SK-N-SH treated with all-trans-retinoic acid at 6 μM for 48 hours (cell line): Measurements from ENCODE around the gene CARD10.

ENCODE experiments used
- ATAC-seq: fragments of 200-7000 bp; cut with Tn5 transposase; 3 replicates; pipeline ENCODE4 v1.9.1; 2020; ENCODE audit warnings: mild to moderate bottlenecking, moderate library complexity
- ARNTL ChIP-seq: fragments of 450-650 bp; formaldehyde crosslinking; IDR thresholded peaks from 2 replicates; pipeline ENCODE4 v1.5.0; 2020; ENCODE audit warnings: low read depth, mild to moderate bottlenecking, moderate library complexity, borderline replicate concordance
- BACH2 ChIP-seq: fragments of 250-450 bp; sonication (Bioruptor Pico); IDR thresholded peaks from 2 replicates; pipeline ENCODE4 v1.9.0; 2021; ENCODE audit warnings: mild to moderate bottlenecking, borderline replicate concordance
- CREB5 ChIP-seq: fragments of 250-450 bp; sonication (Bioruptor Pico); IDR thresholded peaks from 2 replicates; pipeline ENCODE4 v1.5.1; 2020; ENCODE audit warnings: low read depth, mild to moderate bottlenecking, moderate library complexity
- CSDC2 ChIP-seq: fragments of 250-450 bp; sonication (Bioruptor Pico); IDR thresholded peaks from 2 replicates; pipeline ENCODE4 v1.5.0; 2020; ENCODE audit warnings: mild to moderate bottlenecking, moderate library complexity
- CSRNP3 ChIP-seq: fragments of 250-450 bp; sonication (Bioruptor Pico); IDR thresholded peaks from 2 replicates; pipeline ENCODE4 v1.5.1; 2021; ENCODE audit warnings: mild to moderate bottlenecking, moderate library complexity
- ESRRG ChIP-seq: fragments of 250-450 bp; sonication (Bioruptor Pico); IDR thresholded peaks from 2 replicates; pipeline ENCODE4 v1.6.1; 2021; ENCODE audit warnings: mild to moderate bottlenecking
- GLIS3 ChIP-seq: fragments of 250-450 bp; sonication (Bioruptor Pico); IDR thresholded peaks from 2 replicates; pipeline ENCODE4 v1.5.0; 2020; ENCODE audit warnings: mild to moderate bottlenecking, moderate library complexity
- ISL1 ChIP-seq: fragments of 250-450 bp; sonication (Bioruptor Pico); IDR thresholded peaks from 2 replicates; pipeline ENCODE4 v2.1.2; 2022; ENCODE audit warnings: mild to moderate bottlenecking, moderate library complexity
- OSR1 ChIP-seq: fragments of 250-450 bp; sonication (Bioruptor Pico); IDR thresholded peaks from 2 replicates; pipeline ENCODE4 v1.8.0; 2022; ENCODE audit warnings: moderate library complexity, mild to moderate bottlenecking, inconsistent platforms
- PATZ1 ChIP-seq: fragments of 250-450 bp; sonication (Bioruptor Pico); IDR thresholded peaks from 2 replicates; pipeline ENCODE4 v1.8.0; 2020; ENCODE audit warnings: mild to moderate bottlenecking, moderate library complexity, borderline replicate concordance
- POU6F1 ChIP-seq: fragments of 250-450 bp; sonication (Bioruptor Pico); IDR thresholded peaks from 2 replicates; pipeline ENCODE4 v1.8.0; 2021; ENCODE audit warnings: low read depth, mild to moderate bottlenecking, moderate library complexity, borderline replicate concordance
- PPARA ChIP-seq: fragments of 250-450 bp; sonication (Bioruptor Pico); IDR thresholded peaks from 2 replicates; pipeline ENCODE4 v1.5.0; 2020; ENCODE audit warnings: mild to moderate bottlenecking, borderline replicate concordance
- SNAI2 ChIP-seq: fragments of 250-450 bp; sonication (Bioruptor Pico); IDR thresholded peaks from 2 replicates; pipeline ENCODE4 v1.5.0; 2020; ENCODE audit warnings: mild to moderate bottlenecking, moderate library complexity
- TCF4 ChIP-seq: fragments of 250-450 bp; sonication (Bioruptor Pico); IDR thresholded peaks from 2 replicates; pipeline ENCODE4 v1.8.0; 2021; ENCODE audit warnings: mild to moderate bottlenecking, moderate library complexity, borderline replicate concordance
- TOX ChIP-seq: fragments of 250-450 bp; sonication (Bioruptor Pico); IDR thresholded peaks from 2 replicates; pipeline ENCODE4 v1.8.0; 2021; ENCODE audit warnings: mild to moderate bottlenecking, moderate library complexity, borderline replicate concordance
- ZC3H10 ChIP-seq: fragments of 250-450 bp; sonication (Bioruptor Pico); IDR thresholded peaks from 2 replicates; pipeline ENCODE4 v1.5.1; 2021; ENCODE audit warnings: mild to moderate bottlenecking, moderate library complexity
- ZFP3 ChIP-seq: fragments of 250-450 bp; sonication (Bioruptor Pico); IDR thresholded peaks from 2 replicates; pipeline ENCODE4 v1.5.0; 2020; ENCODE audit warnings: mild to moderate bottlenecking, moderate library complexity
- ZFP30 ChIP-seq: fragments of 450-650 bp; formaldehyde crosslinking; IDR thresholded peaks from 2 replicates; pipeline ENCODE4 v1.5.0; 2022; ENCODE audit warnings: mild to moderate bottlenecking, moderate library complexity
- ZNF565 ChIP-seq: fragments of 450-650 bp; formaldehyde crosslinking; conservative IDR thresholded peaks from 2 replicates; pipeline ENCODE4 v1.5.0; 2020; ENCODE audit warnings: low read depth, mild to moderate bottlenecking, moderate library complexity
- ZNF70 ChIP-seq: fragments of 450-650 bp; formaldehyde crosslinking; IDR thresholded peaks from 2 replicates; pipeline ENCODE4 v1.5.0; 2020; ENCODE audit warnings: mild to moderate bottlenecking, moderate library complexity

CARD10 gene

GRCh38 chr22:37503850-37504249 lies 15.4 kb downstream of the CARD10 start (continued):
- no peak for TF ChIP-seq POU6F1
- TF ChIP-seq ZC3H10 (CRISPR knock-in tag), result no peak
- no peak for TF ChIP-seq TCF4 (CRISPR knock-in tag)
- TF ChIP-seq CSDC2 (CRISPR knock-in tag), result no peak

GRCh38 chr22:37503183-37503683 lies 16.0 kb downstream of the CARD10 start:
- TF ChIP-seq ZNF565 (CRISPR knock-in tag) (no peak), PATZ1 (CRISPR knock-in tag) (no peak), TCF4 (CRISPR knock-in tag) (no peak), ZNF70 (no peak), CREB5 (no peak), TOX (CRISPR knock-in tag) (no peak), ZC3H10 (CRISPR knock-in tag) (no peak), ZFP30 (CRISPR knock-in tag) (no peak), ESRRG (CRISPR knock-in tag) (no peak), CSRNP3 (CRISPR knock-in tag) (no peak), ARNTL (CRISPR knock-in tag) (no peak), ISL1 (CRISPR knock-in tag) (no peak)
- ATAC-seq, result no peak

GRCh38 chr22:37502342-37503182 lies 16.7 kb downstream of the CARD10 start:
- TF ChIP-seq GLIS3 (CRISPR knock-in tag) (no peak), TOX (CRISPR knock-in tag) (no peak), BACH2 (CRISPR knock-in tag) (no peak), PPARA (CRISPR knock-in tag) (no peak), CSDC2 (CRISPR knock-in tag) (no peak), ZNF565 (CRISPR knock-in tag) (no peak), ISL1 (CRISPR knock-in tag) (no peak), PATZ1 (CRISPR knock-in tag) (no peak), ZC3H10 (CRISPR knock-in tag) (no peak), CREB5 (no peak), SNAI2 (no peak), OSR1 (CRISPR knock-in tag) (no peak), ZFP3 (CRISPR knock-in tag) (no peak), CSRNP3 (CRISPR knock-in tag) (no peak), ARNTL (CRISPR knock-in tag) (no peak)
- ATAC-seq, result no peak
